Activated T-helper 2 cell treated with anti-CD3 and anti-CD28 coated beads, Interferon-gamma antibody, Interleukin-2, Interleukin-4, amounts not matched to agents 10 μg/mL and 5 μg/mL and 100 μg/mL, durations not matched to agents 14 hours and 24 hours and 36 hours (primary cell): Measurements from ENCODE around the gene GNAQ. TPM values are rescaled to one million over a fixed set of nuclear protein-coding genes. Genes with fewer than 3 reads are reported as not detected.
"Not testable (repeated sequence)": the region's sequence is repeated elsewhere in the genome, so short reads cannot be mapped to it uniquely, and the experiment has no call there.

Experiments used
- DNase-seq: peaks from one replicate; pipeline ENCODE4 v3.0.0; 2021; ENCODE audit warnings: low spot score
- H3K27ac Mint-ChIP-seq: one replicate; pipeline ENCODE4 v1.8.0; 2021; ENCODE audit warnings: mixed read lengths
- H3K27me3 Mint-ChIP-seq: one replicate; pipeline ENCODE4 v1.8.0; 2021; ENCODE audit warnings: low read depth, mixed read lengths
- H3K36me3 Mint-ChIP-seq: one replicate; pipeline ENCODE4 v1.8.0; 2021; ENCODE audit warnings: low read depth, mixed read lengths
- H3K4me1 Mint-ChIP-seq: one replicate; pipeline ENCODE4 v1.8.0; 2021; ENCODE audit warnings: low read depth, mixed read lengths
- H3K4me3 Mint-ChIP-seq: one replicate; pipeline ENCODE4 v1.8.0; 2021; ENCODE audit warnings: low read depth, mild to moderate bottlenecking, moderate library complexity, mixed read lengths
- H3K9me3 Mint-ChIP-seq: one replicate; pipeline ENCODE4 v1.8.0; 2021; ENCODE audit warnings: mixed read lengths
- intact Hi-C: fragments of 100-400 bp; cut with micrococcal nuclease; formaldehyde crosslinking; loops from one replicate; pipeline ENCODE4 v1.15.1; 2023
- total RNA-seq: library from RNA; stranded (reverse); gene quantifications from 2 replicates; pipeline ENCODE4 v1.2.3, GENCODE V29; 2022

GNAQ gene
- total RNA-seq, 1 donor from 2014 or later: 28.6 TPM

DNA sequence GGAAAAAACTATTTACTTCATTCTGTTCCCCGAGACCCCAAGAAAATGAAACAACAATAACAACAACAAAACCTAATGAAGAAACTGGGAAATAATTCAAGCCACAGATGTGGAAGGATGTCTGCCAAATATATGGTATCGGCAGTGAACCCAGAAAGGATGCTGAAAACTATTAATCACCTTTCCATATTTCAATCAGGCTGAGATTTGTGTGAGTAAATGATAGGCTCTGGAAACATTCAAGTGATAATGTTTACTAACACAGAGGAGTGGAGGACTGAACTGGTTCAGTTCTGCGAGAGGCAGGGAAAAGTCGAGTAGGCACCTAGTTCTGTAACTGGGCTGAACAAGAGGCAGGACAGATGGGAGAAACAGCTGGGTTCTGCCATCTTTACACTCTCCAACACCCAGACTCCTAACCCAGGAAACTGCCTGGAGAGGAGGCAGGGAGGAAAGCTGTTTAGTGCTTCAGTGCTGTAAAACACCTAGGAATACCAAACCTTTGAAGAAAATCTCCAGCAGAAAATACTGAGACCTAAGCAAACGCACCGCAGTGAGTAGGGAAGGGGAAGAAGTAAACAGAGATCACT is 286.7 kb downstream of the GNAQ start:
- Mint-ChIP-seq H3K4me3 (peak overlapping the region; percentile 35), H3K9me3 (peaks cover 10% of the 10 kb centered on the region), H3K36me3 (peaks cover 26% of the 10 kb centered on the region), H3K27ac (peak overlapping the region; percentile 68), H3K4me1 (peaks cover 41% of the 10 kb centered on the region), H3K27me3 (no peaks in the 10 kb centered on the region)
- DNase-seq: no peak
- intact Hi-C loops: loop anchor here (5.0 kb wide), 2 partner anchors 33 to 268 kb away; no protein-coding TSS in a partner anchor

DNA sequence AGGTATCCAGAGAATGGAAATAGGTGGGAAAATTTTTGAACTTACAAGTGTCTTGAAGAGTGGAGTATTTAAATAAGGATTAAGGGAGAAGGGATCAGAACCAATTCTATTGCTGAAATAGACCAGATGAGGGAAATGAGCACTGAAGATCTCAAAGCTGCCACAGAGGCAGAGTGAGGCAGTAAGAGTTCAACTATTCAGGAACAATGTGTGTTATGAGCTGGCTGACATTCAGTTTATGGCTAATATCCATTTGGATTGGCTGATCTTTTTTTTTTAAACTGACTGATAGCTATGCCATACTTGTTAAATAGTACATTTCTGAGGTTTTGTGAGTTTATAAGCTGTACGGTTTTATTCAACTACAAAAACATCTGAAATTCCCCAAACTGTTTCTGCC is 288.2 kb downstream of the GNAQ start:
- intact Hi-C loops: no loop called here

DNA sequence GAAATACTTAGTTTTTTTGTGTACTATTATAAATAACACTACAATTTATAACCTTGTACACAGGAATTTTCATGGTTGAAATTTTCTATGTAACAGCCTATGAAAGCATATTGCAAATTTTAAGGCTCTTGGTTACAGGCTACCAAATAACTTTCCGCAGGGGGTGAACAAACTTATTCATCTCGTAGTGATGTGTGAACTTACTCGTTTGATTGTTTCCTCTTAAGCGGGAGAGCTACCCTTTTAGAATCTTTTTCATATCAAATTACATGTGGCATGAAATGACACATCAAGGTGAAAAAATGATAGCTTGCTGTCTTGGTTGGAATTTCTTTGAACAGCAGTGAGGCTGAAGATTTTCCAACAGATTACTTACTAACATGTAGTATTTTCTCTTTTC is 292.7 kb downstream of the GNAQ start:
- H3K4me1 Mint-ChIP-seq: peaks cover 19% of the 10 kb centered on the region
- intact Hi-C loops: no loop called here
- H3K9me3 Mint-ChIP-seq: no peaks in the 10 kb centered on the region
- H3K27me3 Mint-ChIP-seq: no peaks in the 10 kb centered on the region
- no peak overlapping the region for H3K4me3 Mint-ChIP-seq
- peaks cover 8% of the 10 kb centered on the region for H3K36me3 Mint-ChIP-seq
- no peak for DNase-seq
- peak overlapping the region; percentile 39 for H3K27ac Mint-ChIP-seq

More for the DNA sequence above, 288.2 kb downstream of the GNAQ start:
- peaks cover 49% of the 10 kb centered on the region for H3K4me1 Mint-ChIP-seq
- H3K27me3 Mint-ChIP-seq: no peaks in the 10 kb centered on the region
- H3K9me3 Mint-ChIP-seq: peaks cover 10% of the 10 kb centered on the region
- no peak overlapping the region for H3K27ac Mint-ChIP-seq
- no peak for DNase-seq
- peaks cover 30% of the 10 kb centered on the region for H3K36me3 Mint-ChIP-seq
- H3K4me3 Mint-ChIP-seq: no peak overlapping the region

DNA sequence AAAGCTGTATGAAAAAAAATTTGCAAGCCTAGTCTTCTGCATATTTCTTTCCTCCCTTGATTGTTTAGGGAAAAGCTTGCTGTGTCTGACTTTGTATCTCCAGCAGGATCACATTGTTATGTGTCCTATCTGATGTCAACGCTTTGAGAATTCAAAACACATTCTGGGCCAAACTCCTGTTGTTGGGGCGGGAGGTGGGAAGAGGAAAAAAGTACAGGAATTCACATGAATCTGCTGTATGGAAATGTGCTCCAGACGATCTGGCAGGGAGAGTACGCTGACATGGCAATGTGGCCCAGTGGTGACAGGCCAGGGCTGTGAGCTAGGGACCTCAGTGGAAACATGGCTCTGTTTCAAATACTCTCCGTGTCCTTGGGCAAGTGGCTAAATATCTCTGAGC is 296.1 kb downstream of the GNAQ start:
- Mint-ChIP-seq H3K4me1 (peaks cover 15% of the 10 kb centered on the region), H3K27ac (no peak overlapping the region), H3K36me3 (peaks cover 8% of the 10 kb centered on the region), H3K4me3 (no peak overlapping the region), H3K9me3 (no peaks in the 10 kb centered on the region), H3K27me3 (no peaks in the 10 kb centered on the region)
- DNase-seq: no peak
- intact Hi-C loops: no loop called here

DNA sequence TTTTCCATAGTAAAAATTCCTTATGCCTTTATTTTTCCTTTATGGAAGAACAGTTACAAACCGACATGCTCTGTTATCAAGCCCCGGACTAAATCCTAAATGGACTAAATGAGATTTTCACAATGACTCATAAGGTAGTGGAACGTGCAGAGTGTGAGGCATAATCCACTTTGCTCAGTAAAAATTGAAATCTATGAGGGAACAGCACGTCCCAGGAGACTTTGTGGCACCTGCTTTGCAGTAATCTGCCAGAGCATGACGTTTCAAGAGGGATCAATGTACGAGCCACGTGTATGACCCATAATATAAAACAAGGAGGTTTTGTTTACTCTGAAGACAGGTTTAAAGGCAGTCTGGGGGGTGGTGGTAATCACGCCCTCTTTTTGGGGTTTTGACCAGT is 299.7 kb downstream of the GNAQ start:
- H3K27ac Mint-ChIP-seq: no peak overlapping the region
- H3K27me3 Mint-ChIP-seq: no peaks in the 10 kb centered on the region
- intact Hi-C loops: no loop called here
- DNase-seq: no peak
- H3K36me3 Mint-ChIP-seq: peaks cover 26% of the 10 kb centered on the region
- no peaks in the 10 kb centered on the region for H3K9me3 Mint-ChIP-seq
- peaks cover 21% of the 10 kb centered on the region for H3K4me1 Mint-ChIP-seq
- H3K4me3 Mint-ChIP-seq: no peak overlapping the region

DNA sequence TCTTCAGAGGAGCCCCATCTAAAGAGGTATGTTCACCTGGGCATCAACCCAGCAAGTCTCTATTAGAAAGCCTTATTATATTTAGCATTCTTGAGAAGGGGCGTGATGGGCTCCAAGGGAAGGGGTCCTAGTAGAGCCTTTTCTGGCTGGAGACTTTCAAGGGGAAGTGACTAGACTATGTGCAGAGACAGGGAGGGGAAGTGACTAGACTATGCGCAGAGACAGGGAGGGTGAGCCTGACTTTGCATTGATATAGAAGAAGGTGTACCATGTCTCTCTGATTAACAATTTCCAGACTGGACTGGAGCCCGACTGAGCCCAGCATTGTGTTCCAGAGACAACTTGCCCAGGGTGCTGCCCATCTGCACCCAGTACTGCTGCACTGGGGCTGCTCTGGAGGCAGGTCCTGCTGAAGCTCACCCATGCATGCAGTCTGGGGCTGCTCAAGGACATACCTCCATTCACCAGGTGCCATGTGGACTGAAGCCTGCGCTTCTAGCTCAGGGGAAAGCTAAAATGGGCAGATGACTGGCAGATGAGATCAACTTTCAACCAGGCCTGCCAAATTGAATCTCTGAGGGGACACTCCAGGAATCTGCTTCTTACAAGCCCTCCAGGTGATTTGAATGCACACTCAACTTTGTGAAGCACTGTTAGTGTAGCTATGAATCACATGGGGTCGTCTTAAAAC is 300.5 kb downstream of the GNAQ start:
- H3K4me1 Mint-ChIP-seq: peaks cover 26% of the 10 kb centered on the region

DNA sequence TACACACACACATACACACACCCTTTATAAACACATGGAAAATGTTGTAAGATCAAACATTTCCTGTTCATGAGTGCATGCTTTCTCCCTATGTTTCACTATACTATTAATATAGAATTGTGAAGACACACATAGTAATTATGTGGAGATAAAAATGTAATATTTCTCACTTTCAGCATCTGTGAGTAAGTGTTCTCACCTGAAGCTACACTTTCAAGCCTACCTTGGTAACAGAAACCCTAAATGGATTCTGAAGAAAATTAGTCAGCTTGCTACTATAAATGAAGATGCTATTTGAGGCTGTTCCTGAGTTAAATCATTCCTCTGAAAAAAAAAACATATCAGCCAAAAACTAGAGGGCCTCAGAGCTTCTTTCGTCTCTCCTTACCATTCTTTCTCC is 302.4 kb downstream of the GNAQ start:
- Mint-ChIP-seq H3K9me3 (no peaks in the 10 kb centered on the region), H3K27ac (peak overlapping the region; percentile 64), H3K27me3 (no peaks in the 10 kb centered on the region), H3K4me1 (peaks cover 36% of the 10 kb centered on the region), H3K4me3 (no peak overlapping the region), H3K36me3 (peaks cover 46% of the 10 kb centered on the region)
- DNase-seq: no peak
- intact Hi-C loops: loop anchor here (1.0 to 10.0 kb wide), 5 partner anchors 11 to 1164 kb away; partner anchors contain the start of gene GNAQ

More for the DNA sequence above, 300.5 kb downstream of the GNAQ start:
- Mint-ChIP-seq H3K9me3 (no peaks in the 10 kb centered on the region), H3K36me3 (peaks cover 33% of the 10 kb centered on the region), H3K27me3 (no peaks in the 10 kb centered on the region), H3K27ac (no peak overlapping the region), H3K4me3 (no peak overlapping the region)
- intact Hi-C loops: no loop called here
- no peak for DNase-seq

DNA sequence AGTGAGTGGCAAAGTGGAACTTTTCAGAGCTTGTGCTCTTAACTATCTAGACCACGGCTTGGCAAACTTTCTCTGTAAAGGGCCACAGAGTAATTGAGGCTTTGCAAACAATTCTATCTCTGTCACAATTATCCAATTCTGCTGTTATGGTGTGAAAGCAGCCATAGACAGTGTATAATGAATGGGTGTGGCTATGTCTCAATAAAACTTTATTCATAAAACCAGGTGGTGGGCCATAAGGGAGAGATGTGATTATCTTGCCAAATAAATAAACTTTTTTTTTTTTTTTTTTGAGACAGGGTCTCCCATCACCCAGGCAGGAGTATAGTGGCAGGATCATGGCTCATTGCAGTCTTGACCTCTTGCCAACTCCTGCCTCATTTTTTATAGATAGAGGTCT is 304.8 kb downstream of the GNAQ start:
- Mint-ChIP-seq H3K4me3 (no peak overlapping the region), H3K9me3 (peaks cover 4% of the 10 kb centered on the region), H3K27ac (peak overlapping the region; percentile 36), H3K36me3 (peaks cover 56% of the 10 kb centered on the region), H3K27me3 (no peaks in the 10 kb centered on the region), H3K4me1 (peaks cover 34% of the 10 kb centered on the region)
- intact Hi-C loops: loop anchor here (5.0 to 10.0 kb wide), 3 partner anchors 75 to 1162 kb away; partner anchors contain the start of gene GNAQ
- DNase-seq: no peak

DNA sequence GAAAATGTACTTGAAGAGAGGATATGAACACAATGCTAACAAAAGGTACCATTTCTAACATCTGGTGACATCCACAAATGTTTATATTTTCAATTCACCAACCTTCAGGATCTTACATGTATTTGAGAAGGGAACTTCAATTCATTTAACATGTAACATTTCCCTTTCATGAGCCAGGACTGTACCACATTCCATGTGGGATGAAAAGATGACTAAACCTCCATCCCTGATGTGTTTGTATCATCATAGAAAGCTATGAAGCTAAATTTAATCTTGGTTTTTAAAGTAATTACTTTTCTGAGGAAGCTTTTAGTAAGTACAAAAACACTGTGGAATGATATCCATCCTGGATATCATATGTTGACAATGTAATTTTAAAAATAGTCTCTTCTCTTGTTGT is 305.3 kb downstream of the GNAQ start:
- H3K27me3 Mint-ChIP-seq: no peaks in the 10 kb centered on the region
- H3K4me3 Mint-ChIP-seq: peak overlapping the region; percentile 5
- intact Hi-C loops: loop anchor here (5.0 to 10.0 kb wide), 3 partner anchors 76 to 1161 kb away; partner anchors contain the start of gene GNAQ

DNA sequence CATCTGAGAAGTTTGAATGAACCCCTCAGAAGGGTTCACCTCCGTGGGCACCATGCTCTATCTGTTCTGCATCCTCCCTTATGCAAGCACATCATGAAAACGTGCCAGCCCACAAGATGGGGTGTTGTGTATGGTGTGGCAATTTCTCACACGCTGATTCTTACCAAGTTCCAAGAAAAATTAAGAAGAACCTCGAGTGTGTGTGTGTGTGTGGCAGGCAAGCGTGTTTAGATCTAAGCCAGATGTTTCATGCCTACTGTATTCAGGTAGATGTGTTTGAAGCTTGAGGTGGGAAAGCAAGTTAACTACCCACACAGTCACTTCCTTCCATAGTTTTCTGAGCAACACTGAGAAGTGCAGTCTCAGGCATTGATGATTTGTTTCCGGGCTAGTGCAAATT is 305.8 kb downstream of the GNAQ start:
- H3K9me3 Mint-ChIP-seq: peaks cover 4% of the 10 kb centered on the region
- DNase-seq: no peak
- H3K27me3 Mint-ChIP-seq: no peaks in the 10 kb centered on the region
- H3K36me3 Mint-ChIP-seq: peaks cover 61% of the 10 kb centered on the region
- peak overlapping the region; percentile 71 for H3K27ac Mint-ChIP-seq
- H3K4me1 Mint-ChIP-seq: peaks cover 33% of the 10 kb centered on the region
- H3K4me3 Mint-ChIP-seq: peak overlapping the region; percentile 5
- intact Hi-C loops: loop anchor here (5.0 to 10.0 kb wide), 3 partner anchors 76 to 1161 kb away; partner anchors contain the start of gene GNAQ

More for the DNA sequence above, 305.3 kb downstream of the GNAQ start:
- peaks cover 4% of the 10 kb centered on the region for H3K9me3 Mint-ChIP-seq
- peak overlapping the region; percentile 71 for H3K27ac Mint-ChIP-seq
- H3K36me3 Mint-ChIP-seq: peaks cover 60% of the 10 kb centered on the region
- no peak for DNase-seq
- peaks cover 33% of the 10 kb centered on the region for H3K4me1 Mint-ChIP-seq

DNA sequence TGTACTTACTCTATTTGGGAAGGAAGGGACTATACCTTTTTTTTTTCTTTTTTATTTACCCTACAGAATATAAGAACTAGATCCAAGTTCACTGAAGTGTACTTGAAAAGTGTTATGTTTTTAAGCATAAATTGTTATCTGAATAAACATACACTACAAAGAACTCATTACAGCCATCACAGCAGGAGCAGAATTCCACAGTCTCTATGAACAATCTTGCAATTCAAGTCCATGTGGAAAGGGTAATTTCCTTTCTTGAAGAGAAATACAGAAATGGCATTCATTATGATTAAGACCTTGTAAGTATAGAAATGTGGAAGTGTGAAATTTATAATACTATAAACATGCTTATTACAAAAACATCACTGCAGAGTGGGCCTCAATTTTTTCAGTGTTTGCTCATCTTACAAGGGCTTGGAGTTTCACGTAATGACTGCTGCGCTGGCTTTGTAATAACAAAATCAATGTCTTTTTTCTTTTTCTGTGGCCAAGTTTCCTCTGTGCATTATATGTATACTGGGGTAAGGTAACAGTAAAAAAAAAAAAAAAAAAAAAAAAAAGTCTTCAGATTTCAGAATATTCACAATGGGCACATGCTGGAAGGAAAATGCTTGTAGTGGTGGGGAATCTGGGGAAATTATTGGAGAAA is 306.4 kb downstream of the GNAQ start:
- intact Hi-C loops: loop anchor here (5.0 to 10.0 kb wide), 3 partner anchors 77 to 1160 kb away; partner anchors contain the start of gene GNAQ
- Mint-ChIP-seq H3K27me3 (no peaks in the 10 kb centered on the region), H3K27ac (peak overlapping the region; percentile 71), H3K9me3 (peaks cover 4% of the 10 kb centered on the region), H3K4me3 (no peak overlapping the region), H3K36me3 (peaks cover 65% of the 10 kb centered on the region), H3K4me1 (peaks cover 31% of the 10 kb centered on the region)
- no peak for DNase-seq

DNA sequence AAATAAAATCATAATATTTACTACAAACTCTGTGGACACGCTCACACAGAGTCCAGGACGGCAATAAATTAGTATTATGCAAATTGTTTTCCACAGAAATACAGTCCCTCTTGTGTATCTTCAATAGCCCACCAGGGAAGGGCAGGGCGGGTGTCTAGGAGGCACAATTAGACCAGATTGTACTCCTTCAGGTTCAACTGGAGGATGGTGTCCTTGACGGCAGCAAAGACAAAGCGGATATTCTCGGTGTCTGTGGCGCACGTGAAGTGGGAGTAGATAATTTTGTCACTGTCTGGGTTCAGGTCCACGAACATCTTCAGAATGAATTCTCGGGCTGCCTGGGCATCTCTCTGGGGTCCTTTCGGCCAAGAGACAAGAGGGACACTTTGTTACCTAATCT is 310.5 kb downstream of the GNAQ start:
- not testable (repeated sequence) for DNase-seq, H3K9me3 Mint-ChIP-seq, H3K4me3 Mint-ChIP-seq, H3K27me3 Mint-ChIP-seq
- peaks cover 42% of the 10 kb centered on the region for H3K36me3 Mint-ChIP-seq
- intact Hi-C loops: loop anchor here (10.0 kb wide), 1 partner anchor 1156 kb away; no protein-coding TSS in a partner anchor
- H3K27ac Mint-ChIP-seq: peak overlapping the region; percentile 12
- H3K4me1 Mint-ChIP-seq: peaks cover 25% of the 10 kb centered on the region
